ENCODE measurements around the gene NKD1. TPM values are rescaled to one million over a fixed set of nuclear protein-coding genes. Genes with fewer than 3 reads are reported as not detected.

The NKD1 gene
- total RNA-seq, 4 donors from 2014 or later, result 3.5 to 48.1 (median 8.9) TPM

- TF ChIP-seq CTCF (IDR thresholded peaks at IDR 0.05) (no peak), POLR2A (IDR thresholded peaks at IDR 0.05) (no peak)
- no peak for DNase-seq
These were observed 53.1 kb downstream of the NKD1 start for GRCh38 chr16:50601341-50601740.

GRCh38 chr16:50602126-50602525, 53.9 kb downstream of the NKD1 start:
- peaks cover 8 to 37% of the 10 kb centered on the region in 2 donors for H3K4me1 ChIP-seq
- TF ChIP-seq POLR2A (IDR thresholded peaks at IDR 0.05), result no peak
- TF ChIP-seq CTCF (IDR thresholded peaks at IDR 0.05), result no peak
- intact Hi-C loops (cut with DNase I; ENCODE audit: low total_unique reads), result loop anchor here (10.0 kb wide), 1 partner anchor 553 kb away; the partner anchor contains the start of gene SALL1
- no peak overlapping the region for H3K4me3 ChIP-seq
- H3K27me3 ChIP-seq, result no peaks in the 10 kb centered on the region
- no peaks in the 10 kb centered on the region for H3K36me3 ChIP-seq
- no peak for DNase-seq
- peak overlapping the region; percentile 85 to 87 for H3K27ac ChIP-seq
- H3K9me3 ChIP-seq, result no peaks in the 10 kb centered on the region

More at GRCh38 chr16:50601341-50601740, 53.1 kb downstream of the NKD1 start:
- Histone ChIP-seq H3K4me1 (peaks cover 8 to 37% of the 10 kb centered on the region in 2 donors), H3K27me3 (no peaks in the 10 kb centered on the region), H3K27ac (peak overlapping the region; percentile 85 to 87), H3K36me3 (no peaks in the 10 kb centered on the region), H3K9me3 (no peaks in the 10 kb centered on the region), H3K4me3 (no peak overlapping the region)
- intact Hi-C loops (cut with DNase I; ENCODE audit: low total_unique reads), result loop anchor here (10.0 kb wide), 1 partner anchor 553 kb away; the partner anchor contains the start of gene SALL1

DNA sequence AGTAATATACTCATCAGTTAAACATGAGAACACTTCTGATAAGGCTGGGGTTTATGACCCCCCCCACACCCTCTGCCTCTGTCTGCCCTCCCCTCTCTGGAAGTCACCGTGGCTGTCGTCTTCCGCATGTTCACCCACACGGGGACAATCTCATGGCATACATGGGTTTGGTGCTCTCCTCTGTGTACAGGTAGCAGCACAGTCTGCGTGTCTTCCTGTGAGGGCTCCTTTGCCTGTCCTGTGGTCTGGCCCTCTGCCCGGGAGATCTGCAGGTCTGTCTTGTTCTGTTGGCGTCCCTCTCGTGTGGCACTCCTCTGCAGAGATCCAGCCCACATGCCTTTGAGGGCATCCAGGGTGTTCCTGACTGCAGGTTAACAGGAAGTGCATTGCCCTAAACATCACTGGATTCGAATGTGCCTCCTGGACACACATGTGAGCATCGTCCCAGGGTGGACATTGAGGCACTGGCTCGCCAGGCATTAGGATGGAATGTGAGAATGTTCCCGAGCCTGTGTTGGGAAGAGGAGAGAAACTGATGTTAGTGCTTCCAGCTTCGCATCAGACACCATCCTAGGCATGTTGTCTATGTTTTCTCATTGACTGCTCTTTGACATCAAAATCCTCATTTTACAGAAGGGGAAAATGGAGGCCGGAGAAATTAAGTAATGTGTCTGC, 54.5 kb downstream of the NKD1 start:
- no peak for TF ChIP-seq POLR2A (IDR thresholded peaks at IDR 0.05)
- TF ChIP-seq CTCF (IDR thresholded peaks at IDR 0.05), result no peak
- intact Hi-C loops (cut with DNase I; ENCODE audit: low total_unique reads), result loop anchor here (10.0 kb wide), 1 partner anchor 552 kb away; the partner anchor contains the start of gene SALL1
- no peak overlapping the region for H3K4me3 ChIP-seq
- no peak for DNase-seq
- no peaks in the 10 kb centered on the region for H3K9me3 ChIP-seq
- no peaks in the 10 kb centered on the region for H3K27me3 ChIP-seq
- no peaks in the 10 kb centered on the region for H3K36me3 ChIP-seq
- peak overlapping the region; percentile 85 to 87 for H3K27ac ChIP-seq
- H3K4me1 ChIP-seq, result peaks cover 8 to 37% of the 10 kb centered on the region in 2 donors

DNA sequence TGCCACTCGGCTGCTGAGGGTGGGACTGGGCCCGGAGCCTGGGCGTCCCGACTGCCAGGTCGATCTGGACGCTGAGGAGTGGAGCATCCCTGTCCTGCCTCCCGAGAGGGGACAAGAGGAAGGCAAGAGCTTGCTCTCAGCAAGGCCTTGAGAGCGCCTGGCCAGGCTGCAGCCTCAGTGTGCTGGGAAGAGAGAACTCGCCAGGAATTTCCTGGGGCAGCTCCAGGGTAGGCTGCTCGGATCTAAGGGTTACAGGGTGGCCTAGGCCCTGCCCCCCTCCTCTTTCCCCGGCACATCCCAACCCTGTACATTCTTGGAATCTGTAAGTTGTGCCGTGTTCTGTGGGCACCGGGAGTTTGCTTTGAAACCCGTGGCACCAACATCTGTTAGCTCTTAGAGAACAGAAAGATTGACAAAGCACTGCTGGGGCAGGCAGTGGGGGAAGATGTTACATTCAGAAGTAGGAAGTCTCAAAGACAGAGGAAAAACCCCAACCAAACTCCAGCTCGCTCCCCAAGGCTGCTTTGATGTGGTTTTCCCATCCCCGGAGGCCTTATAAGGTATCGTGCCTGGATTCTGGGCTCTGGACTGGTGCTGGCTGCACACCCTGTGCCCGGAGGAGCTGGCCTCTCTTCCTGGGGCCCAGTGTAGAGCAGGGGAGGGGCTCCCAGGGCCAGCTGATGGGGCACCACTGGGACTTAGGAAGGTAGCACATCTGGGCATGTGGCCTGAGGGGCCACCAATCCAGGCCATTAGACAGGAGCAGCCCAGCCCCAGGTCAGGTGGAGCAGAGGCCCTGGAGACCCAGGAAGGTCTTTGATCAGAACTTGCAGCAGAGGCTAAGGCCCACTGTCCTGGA, 55.2 kb downstream of the NKD1 start:
- DNase-seq, result peak; percentile 72 to 80
- peaks cover 8 to 37% of the 10 kb centered on the region in 2 donors for H3K4me1 ChIP-seq
- H3K27ac ChIP-seq, result peak overlapping the region; percentile 85 to 87
- no peak for TF ChIP-seq POLR2A (IDR thresholded peaks at IDR 0.05)
- TF ChIP-seq CTCF (IDR thresholded peaks at IDR 0.05), result no peak
- no peaks in the 10 kb centered on the region for H3K9me3 ChIP-seq
- H3K27me3 ChIP-seq, result no peaks in the 10 kb centered on the region
- no peak overlapping the region for H3K4me3 ChIP-seq
- intact Hi-C loops (cut with DNase I; ENCODE audit: low total_unique reads), result loop anchor here (10.0 kb wide), 1 partner anchor 551 kb away; the partner anchor contains the start of gene SALL1
- H3K36me3 ChIP-seq, result no peaks in the 10 kb centered on the region

Data from uterus (tissue), 4 donors.